HCT116 (cell line): ENCODE measurements around the gene EIF2A.

Experiments
- CTCF ChIP-seq, 3 experiments: fragments of 200-600 bp in 1 of 3; sonication (generic) in 1 of 3; IDR thresholded peaks in 2 of 3; conservative IDR thresholded peaks in 1 of 3; 2 replicates each; pipeline ENCODE4 v1.5.1; 2012 to 2017; ENCODE audit warnings: low read depth in 2 of 3, low read length in 2 of 3, antibody characterized with exemption in 1 of 3, borderline replicate concordance in 1 of 3, control low read depth in 1 of 3, mild to moderate bottlenecking in 1 of 3, mixed read lengths in 1 of 3, mixed run types in 1 of 3, moderate library complexity in 1 of 3; ENCODE audit not compliant: insufficient read depth in 1 of 3
- EGR1 ChIP-seq: IDR thresholded peaks from 2 replicates; pipeline ENCODE4 v1.6.1; 2012; ENCODE audit warnings: low read depth
- EZH2 ChIP-seq: fragments of 200-600 bp; sonication (generic); IDR thresholded peaks from 2 replicates; pipeline ENCODE4 v1.6.1; 2017; ENCODE audit warnings: antibody characterized with exemption, mixed run types
- EZH2phosphoT487 ChIP-seq: fragments of 200-600 bp; IDR thresholded peaks from 2 replicates; pipeline ENCODE4 v1.6.1; 2018; ENCODE audit warnings: antibody characterized with exemption, borderline replicate concordance
- MAX ChIP-seq: IDR thresholded peaks from 2 replicates; pipeline ENCODE4 v1.6.1; 2012
- POLR2A ChIP-seq: IDR thresholded peaks from 2 replicates; pipeline ENCODE4 v1.7.0; 2011; ENCODE audit warnings: borderline replicate concordance; ENCODE audit not compliant: insufficient read depth, insufficient read length; ENCODE audit errors: extremely low read depth
- POLR2AphosphoS5 ChIP-seq: IDR thresholded peaks from 2 replicates; pipeline ENCODE4 v1.6.1; 2011; ENCODE audit warnings: mild to moderate bottlenecking, low read depth, low read length, moderate library complexity
- SRF ChIP-seq: IDR thresholded peaks from 2 replicates; pipeline ENCODE4 v1.6.1; 2012; ENCODE audit warnings: low read depth
- YY1 ChIP-seq: IDR thresholded peaks from 2 replicates; pipeline ENCODE4 v1.6.1; 2011; ENCODE audit warnings: low read length, low read depth, moderate library complexity, mild to moderate bottlenecking; ENCODE audit not compliant: insufficient replicate concordance; ENCODE audit errors: extremely low read depth

DNA sequence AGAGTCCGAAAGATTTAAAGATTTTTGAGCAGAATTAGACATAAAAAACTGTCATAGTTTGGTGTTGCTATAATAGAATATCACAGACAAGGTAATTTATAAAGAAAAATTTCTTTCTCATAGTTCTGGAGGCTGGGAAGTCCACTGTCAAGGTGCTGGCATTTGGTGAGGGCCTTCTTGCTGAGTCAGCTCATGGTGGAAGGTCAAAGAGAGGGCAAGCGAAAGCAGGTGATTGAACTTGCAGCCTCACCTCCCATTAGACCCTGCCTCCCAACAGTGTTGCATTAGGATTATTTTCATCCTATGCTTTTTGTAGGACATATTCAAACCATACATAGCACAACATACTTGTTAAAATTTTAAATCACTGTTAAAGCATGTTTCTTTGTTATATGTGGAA is 66.4 kb downstream of the EIF2A start:
- no peak for TF ChIP-seq SRF
- TF ChIP-seq EZH2phosphoT487, result no peak
- TF ChIP-seq CTCF (IDR thresholded peaks at IDR 0.05 in 2 of 3, conservative IDR thresholded peaks at IDR 0.05 in 1 of 3; ENCODE audit: borderline replicate concordance in 1 of 3, insufficient read depth in 1 of 3, low read depth in 2 of 3, low read length in 2 of 3), result no peak
- no peak for TF ChIP-seq EGR1
- TF ChIP-seq EZH2, result no peak
- TF ChIP-seq POLR2AphosphoS5, result no peak
- TF ChIP-seq POLR2A, result no peak
- no peak for TF ChIP-seq YY1
- no peak for TF ChIP-seq MAX
